ENCODE results near the gene SLC5A1.

Gene SLC5A1

GRCh38 chr22:32052244-32052643 lies 9.2 kb downstream of the SLC5A1 start:
- no peak for DNase-seq

GRCh38 chr22:32052936-32053791 lies 10.1 kb downstream of the SLC5A1 start:
- no peak for DNase-seq

- no peak for DNase-seq
Observed at GRCh38 chr22:32055069-32055468, 12.0 kb downstream of the SLC5A1 start.

GRCh38 chr22:32058656-32059260 lies 15.7 kb downstream of the SLC5A1 start:
- DNase-seq, result no peak

GRCh38 chr22:32059426-32059825 lies 16.4 kb downstream of the SLC5A1 start:
- DNase-seq, result no peak

- DNase-seq, result no peak
Observed at GRCh38 chr22:32063701-32064100, 20.6 kb downstream of the SLC5A1 start.

- DNase-seq, result no peak
Observed at GRCh38 chr22:32066820-32067219, 23.8 kb downstream of the SLC5A1 start.

GRCh38 chr22:32067613-32068012 lies 24.6 kb downstream of the SLC5A1 start:
- DNase-seq, result no peak

GRCh38 chr22:32069579-32070372 lies 26.7 kb downstream of the SLC5A1 start:
- DNase-seq, result no peak

- DNase-seq, result no peak
Observed at GRCh38 chr22:32073262-32073661, 30.2 kb downstream of the SLC5A1 start.

- DNase-seq, result no peak
Observed at GRCh38 chr22:32073823-32074380, 30.8 kb downstream of the SLC5A1 start.

GRCh38 chr22:32075997-32076760 lies 33.1 kb downstream of the SLC5A1 start:
- no peak for DNase-seq

- no peak for DNase-seq
Observed at GRCh38 chr22:32076761-32077084, 33.7 kb downstream of the SLC5A1 start.

GRCh38 chr22:32077151-32077550 lies 34.1 kb downstream of the SLC5A1 start:
- DNase-seq, result no peak

- DNase-seq, result no peak
Observed at GRCh38 chr22:32079130-32080089, 36.3 kb downstream of the SLC5A1 start.

- peak in 1 of 2 experiments; percentile 8 for DNase-seq
Observed at GRCh38 chr22:32080904-32081303, 37.8 kb downstream of the SLC5A1 start.

- no peak for DNase-seq
Observed at GRCh38 chr22:32082331-32082730, 39.3 kb downstream of the SLC5A1 start.

GRCh38 chr22:32083000-32083399 lies 39.9 kb downstream of the SLC5A1 start:
- DNase-seq, result no peak

GRCh38 chr22:32083814-32084213 lies 40.8 kb downstream of the SLC5A1 start:
- DNase-seq, result no peak

GRCh38 chr22:32088084-32088483 lies 45.0 kb downstream of the SLC5A1 start:
- DNase-seq, result no peak

GRCh38 chr22:32097018-32097417 lies 54.0 kb downstream of the SLC5A1 start:
- no peak for DNase-seq
